ENCODE results near the gene NRP2.

- TF ChIP-seq POLR2A (IDR thresholded peaks at IDR 0.05; ENCODE audit: low read length) (no peak), GATA1 (IDR thresholded peaks at IDR 0.05; ENCODE audit: low read depth, low read length) (no peak)
These were observed 48.3 kb upstream of the NRP2 start for GRCh38 chr2:205633994-205634393.

All from erythroblast (primary cell).